GM12864 (cell line): Measurements from ENCODE around the gene EPB41L1.

Source experiments
- DNase-seq: peaks from one replicate; pipeline ENCODE4 v3.0.0-alpha.2; 2011; ENCODE audit warnings: low read depth
- H3K4me3 ChIP-seq: 2 replicates; pipeline ENCODE4 v1.5.1; 2011; ENCODE audit warnings: mild to moderate bottlenecking, low read depth, low read length, control low read depth
- TF ChIP-seq, protein P1 (sequence below): IDR thresholded peaks from 2 replicates; pipeline ENCODE4 v1.5.1; 2011; ENCODE audit warnings: low read depth, mild to moderate bottlenecking, moderate library complexity, low read length, control low read depth, inconsistent platforms; ENCODE audit errors: missing control alignments

EPB41L1 gene

DNA sequence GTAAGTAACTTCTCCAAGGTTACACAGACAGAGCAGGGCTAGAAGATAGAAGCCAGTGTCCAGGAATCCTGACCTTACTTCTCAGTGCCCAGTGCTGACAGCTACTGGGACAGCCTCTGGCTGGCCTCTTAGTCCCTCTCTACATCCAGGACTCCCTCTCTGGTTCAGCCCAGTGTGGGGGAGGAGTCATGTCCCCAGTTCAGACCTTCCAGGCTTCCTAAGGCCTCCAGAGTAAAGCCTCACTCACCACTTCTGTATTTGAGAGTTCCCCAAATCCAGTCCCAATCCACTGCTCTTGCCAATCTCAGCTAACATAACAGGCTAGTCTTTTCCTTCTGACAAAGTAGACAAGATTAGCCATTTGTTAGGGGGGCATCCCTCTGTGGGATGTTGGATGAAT lies 36.9 kb upstream of the EPB41L1 start:
- no peak overlapping the region for H3K4me3 ChIP-seq
- TF ChIP-seq, protein P1, sequence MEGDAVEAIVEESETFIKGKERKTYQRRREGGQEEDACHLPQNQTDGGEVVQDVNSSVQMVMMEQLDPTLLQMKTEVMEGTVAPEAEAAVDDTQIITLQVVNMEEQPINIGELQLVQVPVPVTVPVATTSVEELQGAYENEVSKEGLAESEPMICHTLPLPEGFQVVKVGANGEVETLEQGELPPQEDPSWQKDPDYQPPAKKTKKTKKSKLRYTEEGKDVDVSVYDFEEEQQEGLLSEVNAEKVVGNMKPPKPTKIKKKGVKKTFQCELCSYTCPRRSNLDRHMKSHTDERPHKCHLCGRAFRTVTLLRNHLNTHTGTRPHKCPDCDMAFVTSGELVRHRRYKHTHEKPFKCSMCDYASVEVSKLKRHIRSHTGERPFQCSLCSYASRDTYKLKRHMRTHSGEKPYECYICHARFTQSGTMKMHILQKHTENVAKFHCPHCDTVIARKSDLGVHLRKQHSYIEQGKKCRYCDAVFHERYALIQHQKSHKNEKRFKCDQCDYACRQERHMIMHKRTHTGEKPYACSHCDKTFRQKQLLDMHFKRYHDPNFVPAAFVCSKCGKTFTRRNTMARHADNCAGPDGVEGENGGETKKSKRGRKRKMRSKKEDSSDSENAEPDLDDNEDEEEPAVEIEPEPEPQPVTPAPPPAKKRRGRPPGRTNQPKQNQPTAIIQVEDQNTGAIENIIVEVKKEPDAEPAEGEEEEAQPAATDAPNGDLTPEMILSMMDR: no peak
- DNase-seq: no peak

GRCh38 chr20:36118371-36118770 lies 36.2 kb upstream of the EPB41L1 start:
- DNase-seq: no peak
- H3K4me3 ChIP-seq: no peak overlapping the region
- TF ChIP-seq, protein P1: no peak

- H3K4me3 ChIP-seq: no peak overlapping the region
- DNase-seq: no peak
- TF ChIP-seq, protein P1: no peak
These were observed 35.0 kb upstream of the EPB41L1 start for GRCh38 chr20:36119537-36119936.

- DNase-seq: no peak
- H3K4me3 ChIP-seq: no peak overlapping the region
- TF ChIP-seq, protein P1: no peak
These were observed 34.3 kb upstream of the EPB41L1 start for GRCh38 chr20:36120241-36120640.

DNA sequence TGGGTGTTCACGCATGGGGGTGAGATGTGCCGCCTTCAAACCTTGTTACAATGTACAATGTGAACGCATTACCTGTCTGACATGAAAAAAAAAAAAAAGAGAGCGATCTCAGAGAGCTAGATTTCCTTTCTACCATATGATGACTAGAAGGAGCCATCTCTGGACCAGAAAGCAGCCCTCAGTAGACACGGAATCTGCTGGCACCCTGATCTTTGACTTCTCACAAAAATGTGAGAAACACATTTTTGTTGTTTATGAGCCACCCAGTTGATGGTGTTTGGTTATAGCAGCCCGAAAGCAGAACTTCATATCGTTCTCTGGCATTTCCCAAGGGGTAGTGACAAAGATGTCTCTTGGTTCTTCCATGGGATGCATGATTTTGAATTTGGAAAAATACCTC lies 33.5 kb upstream of the EPB41L1 start:
- TF ChIP-seq, protein P1: no peak
- no peak for DNase-seq
- no peak overlapping the region for H3K4me3 ChIP-seq

DNA sequence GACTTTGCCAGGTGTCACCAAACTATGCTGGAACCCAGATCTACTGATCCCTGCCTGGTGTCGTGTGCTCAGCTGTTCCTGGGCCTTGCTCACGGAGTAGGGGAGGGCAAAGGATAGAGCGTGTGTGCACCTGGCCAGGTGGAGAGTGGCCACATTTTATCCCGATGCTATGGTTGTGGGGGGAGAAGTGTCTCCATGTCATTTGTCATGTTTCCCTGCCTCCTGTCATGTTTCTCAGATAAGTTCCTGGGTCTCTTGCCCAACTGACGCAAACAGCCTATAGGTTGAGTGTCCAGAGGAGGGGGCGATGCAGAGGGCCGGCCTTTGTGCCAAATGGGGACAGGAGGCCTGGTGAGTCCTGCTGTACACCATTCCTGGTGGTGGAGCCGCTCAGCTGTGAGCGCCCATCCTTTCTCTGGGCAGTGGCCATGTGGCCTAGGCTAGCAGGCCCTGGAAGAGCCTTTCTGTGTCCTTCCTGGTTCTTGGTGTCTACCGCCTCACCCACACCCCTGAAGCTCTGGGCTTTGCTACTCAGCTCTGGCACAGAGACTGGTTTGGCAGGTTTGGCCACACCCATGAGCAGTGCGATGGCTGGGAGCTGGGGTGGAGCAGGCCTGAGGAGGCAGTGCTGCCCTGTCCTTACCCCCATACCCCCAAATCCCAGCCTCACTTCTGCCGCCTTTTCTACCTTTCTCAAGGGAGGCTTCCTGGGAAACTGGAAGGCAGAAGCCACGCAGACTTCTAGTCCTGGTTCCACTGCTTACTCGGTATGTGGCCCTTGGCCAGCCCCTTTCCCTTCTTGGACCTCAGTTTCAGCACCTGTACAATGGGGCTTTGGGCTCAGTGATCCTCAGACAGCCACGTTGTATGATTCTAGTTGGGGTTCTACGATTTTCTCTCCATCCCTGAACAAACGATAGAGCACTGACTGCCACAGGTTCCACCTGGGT lies 32.3 kb upstream of the EPB41L1 start:
- no peak overlapping the region for H3K4me3 ChIP-seq
- TF ChIP-seq, protein P1: no peak
- no peak for DNase-seq

GRCh38 chr20:36122931-36123288 lies 31.6 kb upstream of the EPB41L1 start:
- DNase-seq: no peak
- TF ChIP-seq, protein P1: no peak
- H3K4me3 ChIP-seq: no peak overlapping the region
